Activated CD4-positive, alpha-beta T cell treated with anti-CD3 and anti-CD28 coated beads for 4 hours (primary cell): ENCODE results near the gene HIVEP3.
A peak's percentile ranks its signal among the peaks of the same experiment; 100 is the strongest.

ENCODE experiments used
- DNase-seq, 2 donors: peaks; one replicate each; pipeline ENCODE4 v3.0.0-alpha.2; 2020

HIVEP3 gene

DNA sequence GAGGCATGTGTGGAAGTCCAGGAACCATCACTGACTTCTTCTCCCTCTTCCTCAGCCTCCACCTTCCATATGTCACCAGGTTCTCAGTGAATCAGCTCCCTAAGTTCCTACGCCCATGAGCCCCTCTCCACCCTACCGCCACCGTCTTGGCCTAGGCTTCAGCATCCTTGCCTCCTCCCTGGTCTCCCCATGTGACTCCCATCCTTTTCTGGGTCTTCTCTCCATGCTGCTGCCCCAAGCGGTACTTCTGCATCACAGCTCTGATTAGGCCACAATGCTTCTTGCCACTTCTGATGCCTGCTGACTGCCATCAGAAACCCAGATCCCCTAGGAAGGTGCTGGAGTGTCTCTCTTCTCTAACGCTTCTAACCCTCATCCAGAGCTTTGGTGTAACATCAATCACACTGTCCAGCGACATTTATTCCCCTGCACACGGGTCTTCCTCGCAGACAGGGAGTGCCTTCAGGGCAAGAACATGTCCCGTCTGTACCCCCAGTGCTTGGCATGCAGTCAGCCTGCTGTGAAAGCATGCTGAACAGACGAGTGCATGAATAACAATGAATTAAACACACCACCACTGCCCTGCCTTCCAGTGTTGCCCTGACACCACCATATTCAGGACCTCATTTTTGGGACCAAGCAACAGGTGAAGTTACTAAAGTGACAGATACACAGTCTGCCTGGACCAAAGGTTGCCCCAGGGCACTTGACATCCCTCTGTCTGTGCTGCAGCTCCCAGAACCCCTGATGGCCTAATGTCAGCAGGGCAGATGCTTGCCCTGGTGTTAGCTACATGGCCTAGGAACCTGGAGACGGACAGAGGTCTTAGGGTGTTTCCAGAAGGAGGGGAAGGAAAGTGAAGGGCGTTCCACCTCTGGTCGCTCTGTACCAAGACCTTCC lies 275.6 kb downstream of the HIVEP3 start:
- DNase-seq, result no peak

DNA sequence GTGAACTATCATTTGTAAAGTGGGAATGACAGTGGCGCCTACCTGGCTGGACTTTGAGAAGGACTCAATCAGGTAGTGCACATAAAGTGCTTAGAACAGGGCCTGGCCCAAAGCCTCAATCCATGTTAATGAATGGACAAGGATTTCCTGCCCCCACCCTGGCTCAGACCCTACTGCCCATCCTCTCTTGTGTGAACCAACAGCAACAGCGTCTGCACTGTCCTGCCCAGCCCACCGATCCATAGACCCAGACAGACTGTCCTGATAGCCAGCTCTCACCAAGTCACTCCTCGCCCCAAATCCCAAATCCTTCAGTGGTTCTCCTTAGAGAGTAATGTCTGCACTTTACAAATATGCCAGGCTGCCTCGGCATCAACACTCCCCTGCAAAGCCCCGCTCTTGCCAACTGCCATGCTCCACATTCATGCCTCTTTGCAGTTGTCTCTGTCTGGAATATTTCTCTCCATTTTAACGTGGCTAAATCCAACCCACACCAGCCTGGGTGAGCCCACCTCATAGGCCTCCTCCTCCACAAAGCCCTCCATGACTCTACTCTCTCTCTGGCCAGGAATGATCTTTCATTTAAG lies 276.7 kb downstream of the HIVEP3 start:
- DNase-seq, result no peak

DNA sequence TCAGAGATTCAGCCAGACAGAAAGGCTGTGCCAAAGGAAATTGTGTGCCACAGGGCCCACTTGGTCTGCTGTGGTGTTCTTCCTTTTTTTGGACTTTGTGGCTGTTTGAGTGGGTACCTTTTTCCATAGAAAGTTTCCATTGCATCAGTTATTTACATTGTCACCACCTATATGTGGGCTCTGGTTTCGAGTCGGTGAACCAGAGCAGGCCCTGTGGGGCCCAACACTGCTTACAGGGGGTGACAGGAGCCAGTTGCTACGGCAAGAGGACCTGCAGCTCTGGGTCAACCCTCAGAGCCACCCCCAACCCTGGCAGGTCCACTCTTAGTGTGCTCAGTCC lies 277.3 kb downstream of the HIVEP3 start:
- peak in 1 of 2 donors; percentile 23 for DNase-seq

DNA sequence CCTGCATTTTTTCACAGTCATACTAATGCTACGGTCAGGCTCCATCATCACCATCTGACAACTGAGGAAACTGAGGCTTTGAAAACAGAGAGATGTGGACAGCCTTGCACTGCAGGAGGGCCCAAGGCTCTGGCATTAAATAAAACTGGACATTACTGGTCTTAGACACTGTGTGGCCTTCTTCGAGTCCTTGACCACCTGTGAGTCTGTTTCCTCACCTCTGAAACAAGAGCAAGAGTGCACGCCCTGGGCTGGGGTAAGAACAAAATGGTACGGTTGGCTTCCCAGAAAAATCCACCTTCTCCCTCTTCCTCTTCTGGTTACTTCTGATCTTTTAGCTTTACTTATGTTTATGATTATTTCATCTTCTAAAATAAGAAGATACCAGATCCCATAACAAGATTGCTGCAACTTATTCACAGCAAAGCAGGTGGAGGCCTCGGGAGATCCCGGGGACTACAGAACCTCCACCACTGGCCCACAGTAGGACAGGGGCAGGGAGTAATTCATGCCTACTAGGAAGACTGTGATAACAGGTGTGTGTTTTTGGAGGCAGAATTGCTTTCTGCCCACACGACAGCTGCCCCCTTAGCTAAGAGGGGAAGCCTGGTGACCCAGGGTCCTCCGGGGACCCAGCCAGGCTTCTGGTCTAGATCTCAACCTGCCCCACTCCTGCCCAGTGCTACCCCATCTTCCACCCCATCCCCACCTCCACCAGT lies 277.8 kb downstream of the HIVEP3 start:
- no peak for DNase-seq

DNA sequence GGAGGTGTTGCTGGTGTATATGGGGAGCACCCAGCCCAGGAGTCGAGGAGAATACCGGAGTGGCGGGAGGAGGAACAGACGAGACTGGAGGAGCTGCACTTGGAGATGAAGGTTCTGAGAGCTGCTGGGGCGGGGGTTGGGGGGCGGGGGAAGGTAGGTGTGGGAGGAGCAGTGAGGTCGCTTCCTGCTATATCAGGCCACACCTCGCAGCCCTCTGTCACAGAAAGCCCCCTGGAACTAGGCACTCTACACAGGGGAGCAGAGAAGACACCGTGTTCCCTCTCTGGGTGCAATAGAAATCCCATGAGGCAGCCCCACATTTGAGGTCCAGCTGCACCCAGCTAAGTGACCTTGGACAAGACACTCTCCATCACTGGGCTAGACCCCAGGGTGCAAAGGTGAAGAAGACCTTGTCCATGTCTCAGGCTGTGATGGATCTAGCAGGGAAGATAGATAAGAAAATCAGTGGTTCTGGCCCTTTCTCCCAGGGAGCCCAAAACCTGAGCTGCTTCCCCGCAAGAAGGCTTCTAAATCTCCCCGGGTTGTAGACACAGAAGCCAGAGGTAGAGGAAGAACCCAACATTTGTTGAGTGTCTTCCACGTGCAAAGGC lies 278.5 kb downstream of the HIVEP3 start:
- peak in 1 of 2 donors; percentile 27 for DNase-seq

DNA sequence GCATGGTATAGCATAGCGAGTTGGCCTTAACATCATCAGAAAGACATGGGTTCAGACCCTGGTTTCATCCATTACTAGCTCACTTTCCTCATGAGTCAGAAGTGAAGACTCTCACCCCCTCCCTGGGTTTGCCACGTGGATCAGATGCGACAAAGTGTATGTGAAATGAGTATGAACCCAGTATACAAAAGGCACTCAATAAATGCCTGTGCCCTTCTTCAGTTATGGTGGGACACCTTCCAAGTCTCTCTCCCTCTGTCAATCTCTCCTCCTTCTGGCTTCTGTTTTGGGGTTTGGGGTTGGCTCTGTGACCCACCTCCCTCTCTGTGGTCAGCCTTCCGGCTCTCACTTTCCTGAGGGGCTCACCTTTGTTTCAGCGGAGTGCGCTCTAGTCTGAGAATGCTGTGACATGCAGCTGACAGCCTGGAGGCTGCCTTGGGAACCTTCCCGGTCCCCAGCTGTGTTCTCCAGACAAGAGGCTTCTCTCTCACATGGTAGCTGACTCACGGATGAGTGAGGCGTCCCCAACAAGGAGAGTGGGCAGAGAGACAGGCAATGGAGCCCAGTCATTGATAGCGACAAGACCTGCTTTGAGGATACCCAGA lies 279.3 kb downstream of the HIVEP3 start:
- peak; percentile 39 to 57 for DNase-seq

DNA sequence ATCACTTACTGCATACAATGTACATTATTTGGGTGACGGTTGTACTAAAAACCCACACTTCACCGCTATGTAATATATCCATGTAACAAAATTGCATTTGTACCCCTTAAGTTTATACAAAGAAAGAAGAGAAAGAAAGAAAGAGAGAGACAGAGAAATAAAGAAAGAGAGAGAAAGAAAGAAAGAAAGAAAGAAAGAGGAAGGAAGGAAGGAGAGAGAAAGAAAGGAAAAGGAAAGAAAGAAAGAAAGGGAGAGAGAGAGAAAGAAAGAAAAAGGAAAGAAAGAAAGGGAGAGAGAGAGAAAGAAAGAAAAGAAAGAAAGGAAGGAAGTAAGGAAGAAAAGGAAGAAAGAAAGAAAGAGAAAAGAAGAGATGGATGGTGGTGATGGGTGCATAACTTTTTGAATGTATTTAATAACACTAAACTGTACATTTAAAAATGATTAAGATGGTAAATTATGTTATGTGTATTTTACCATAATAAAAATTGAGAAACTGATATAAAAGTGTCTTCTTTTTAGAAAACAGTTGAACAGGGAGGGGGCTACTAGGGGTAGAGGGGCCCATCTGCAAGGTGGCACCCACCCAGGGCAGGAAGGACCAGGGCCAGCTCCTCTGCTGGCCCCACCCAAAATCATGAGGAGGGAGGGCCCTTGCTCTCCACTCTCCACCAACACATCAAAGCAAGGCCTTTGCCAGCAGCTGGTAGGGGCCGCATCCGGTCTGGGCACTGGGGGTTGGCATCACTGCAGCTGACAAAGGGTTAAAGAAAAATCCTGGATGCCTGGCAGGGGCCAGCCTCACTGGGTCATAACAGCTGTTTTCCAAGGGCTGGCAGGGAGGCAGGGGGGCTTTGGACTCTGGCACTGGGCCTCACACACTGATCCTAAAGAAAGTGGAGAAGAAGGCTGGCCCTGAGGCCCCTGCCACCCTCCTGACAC lies 280.4 kb downstream of the HIVEP3 start:
- no peak for DNase-seq

DNA sequence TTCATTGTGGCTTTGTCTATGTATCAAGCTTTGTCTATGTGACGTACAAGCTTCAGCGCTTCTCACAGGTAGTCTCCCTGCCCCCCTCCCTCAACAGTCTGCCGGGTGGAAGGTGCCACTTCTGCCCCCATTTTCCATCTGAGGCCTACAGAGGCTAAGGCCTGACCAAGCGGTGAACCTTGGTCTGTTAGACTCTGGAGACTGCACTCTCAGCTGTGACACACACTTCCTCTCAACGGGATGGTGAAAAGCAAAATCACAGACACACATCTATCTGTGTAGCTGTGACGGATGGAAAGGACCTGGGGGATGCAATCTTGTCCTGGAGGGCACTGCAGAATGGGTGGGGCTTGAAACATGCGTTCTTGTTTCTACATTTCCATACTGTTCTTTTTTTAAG lies 281.4 kb downstream of the HIVEP3 start:
- DNase-seq, result no peak

DNA sequence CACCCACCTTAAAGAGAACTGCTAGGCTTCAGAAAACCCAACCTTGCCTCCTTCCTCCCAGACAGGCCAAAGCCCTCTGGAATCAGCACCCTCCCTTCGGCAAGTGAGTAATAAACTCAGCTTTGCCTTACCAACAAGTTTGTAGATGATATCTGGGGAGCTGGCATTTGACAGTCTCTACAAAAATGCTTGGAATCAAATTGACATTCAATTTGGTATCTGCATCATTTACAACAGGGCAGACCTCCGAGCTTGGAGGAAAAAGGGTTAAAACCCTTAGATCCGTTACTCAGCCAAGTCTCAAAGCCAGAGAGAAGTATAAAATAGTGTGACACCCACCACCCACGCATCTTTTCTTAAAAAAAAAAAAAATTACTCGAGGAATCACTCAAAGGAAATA lies 285.0 kb downstream of the HIVEP3 start:
- DNase-seq, result no peak

DNA sequence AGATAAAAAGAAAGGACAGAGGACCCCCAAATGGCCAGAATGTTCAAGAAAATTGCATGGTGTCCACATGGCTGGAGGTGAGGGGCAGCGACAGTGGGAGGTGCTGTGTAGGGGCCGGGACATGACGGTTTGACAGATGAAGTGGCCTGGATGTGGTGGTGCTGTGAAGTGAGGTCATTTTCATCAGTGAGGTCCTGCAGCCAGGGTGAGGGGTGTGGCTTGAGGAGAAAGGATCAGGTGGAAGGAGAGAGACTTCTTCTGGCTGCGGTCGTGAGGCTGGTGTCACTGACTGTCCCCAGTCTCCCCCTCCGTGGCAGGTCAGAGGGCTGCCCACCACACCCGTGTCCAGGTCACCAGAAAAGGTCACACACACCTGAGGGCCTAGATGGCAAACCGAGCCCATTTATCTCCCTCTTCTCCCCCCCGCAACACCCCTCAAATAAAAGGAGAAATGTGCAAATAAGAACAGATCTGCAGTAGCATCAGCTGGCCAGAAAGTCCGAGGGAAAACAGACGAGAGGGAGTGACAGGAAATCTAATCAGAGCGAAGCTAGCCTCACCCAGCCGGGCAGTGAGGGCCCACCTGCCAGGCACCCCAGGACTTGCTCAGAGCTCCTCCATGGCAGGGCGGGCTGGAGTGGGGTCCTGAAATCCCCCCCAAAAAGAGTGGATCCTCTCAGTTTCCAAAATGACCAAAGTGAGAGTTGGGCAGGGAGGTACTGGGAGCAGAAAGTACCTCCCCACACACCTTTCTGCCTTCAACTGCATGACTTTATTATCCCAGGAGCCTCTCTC lies 285.7 kb downstream of the HIVEP3 start:
- no peak for DNase-seq

DNA sequence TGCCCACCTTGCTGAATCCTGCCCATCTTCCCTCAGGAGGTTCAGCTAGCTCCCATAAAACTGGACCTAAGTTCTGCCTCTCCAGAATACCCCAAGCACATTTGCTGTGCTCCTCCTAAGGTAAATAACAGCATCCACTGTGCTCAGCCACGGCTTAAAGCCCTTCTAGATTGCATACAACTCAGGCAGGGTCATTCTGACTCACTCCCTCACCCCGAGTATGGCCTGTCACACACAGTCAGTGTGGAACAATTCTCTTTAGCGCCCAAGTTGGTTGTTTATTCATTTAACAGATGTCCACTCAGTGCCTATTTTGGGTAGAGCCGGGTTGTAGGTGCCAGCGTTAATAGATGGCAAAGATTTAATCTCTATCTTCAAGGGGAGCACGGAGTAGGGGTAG lies 286.8 kb downstream of the HIVEP3 start:
- no peak for DNase-seq

DNA sequence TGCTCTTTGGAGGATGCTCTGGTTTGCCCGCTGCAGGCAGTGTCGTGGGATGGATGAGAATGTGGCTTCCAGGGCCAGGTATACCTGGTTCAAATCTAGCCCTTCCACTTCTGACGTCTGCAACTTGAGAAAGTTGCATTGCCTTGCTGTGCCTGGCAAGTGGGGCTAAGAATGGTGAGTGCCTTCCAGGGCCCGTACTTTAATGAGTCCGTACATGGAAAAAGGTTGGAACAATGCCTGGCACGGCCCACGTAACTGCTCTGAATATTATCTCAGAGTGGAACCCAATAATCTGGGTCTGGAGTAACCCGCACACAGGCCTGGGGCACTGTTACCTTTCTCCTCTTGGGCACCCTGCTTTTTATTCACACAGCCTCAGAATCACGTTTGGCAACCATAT lies 287.6 kb downstream of the HIVEP3 start:
- no peak for DNase-seq

DNA sequence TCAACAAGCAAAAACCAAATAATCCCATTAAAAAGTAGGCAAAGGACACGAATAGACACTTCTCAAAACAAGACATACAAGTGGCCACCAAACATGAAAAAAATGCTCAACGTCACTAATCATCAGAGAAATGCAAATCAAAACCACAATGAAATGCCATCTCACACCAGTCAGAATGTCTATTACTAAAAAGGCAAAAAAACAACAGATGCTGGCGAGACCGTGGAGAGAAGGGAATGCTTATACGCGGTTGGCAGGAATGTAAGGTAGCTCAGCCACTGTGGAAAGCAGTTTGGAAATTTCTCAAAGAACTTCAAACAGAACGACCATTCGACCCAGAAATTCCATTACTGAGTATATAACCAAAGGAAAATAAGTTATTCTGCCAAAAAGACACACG lies 289.2 kb downstream of the HIVEP3 start:
- no peak for DNase-seq

DNA sequence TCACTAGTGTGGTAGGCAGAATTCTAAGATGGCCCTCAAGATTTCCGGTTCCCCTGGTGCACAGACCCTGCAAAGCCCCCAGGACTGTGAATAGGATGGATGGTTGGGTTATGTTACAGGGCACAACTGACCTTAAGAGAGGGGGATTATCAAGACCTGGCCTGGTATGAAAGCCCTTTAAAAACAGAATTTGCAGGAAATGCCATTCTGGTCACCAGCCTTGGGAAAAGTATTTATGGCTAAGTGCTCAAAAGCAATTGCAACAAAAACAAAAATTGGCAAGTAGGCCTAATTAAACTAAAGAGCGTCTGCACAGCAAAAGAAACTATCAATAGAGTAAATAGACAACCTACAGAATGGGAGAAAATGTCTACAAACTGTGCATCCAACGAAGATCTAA lies 289.6 kb downstream of the HIVEP3 start:
- no peak for DNase-seq

DNA sequence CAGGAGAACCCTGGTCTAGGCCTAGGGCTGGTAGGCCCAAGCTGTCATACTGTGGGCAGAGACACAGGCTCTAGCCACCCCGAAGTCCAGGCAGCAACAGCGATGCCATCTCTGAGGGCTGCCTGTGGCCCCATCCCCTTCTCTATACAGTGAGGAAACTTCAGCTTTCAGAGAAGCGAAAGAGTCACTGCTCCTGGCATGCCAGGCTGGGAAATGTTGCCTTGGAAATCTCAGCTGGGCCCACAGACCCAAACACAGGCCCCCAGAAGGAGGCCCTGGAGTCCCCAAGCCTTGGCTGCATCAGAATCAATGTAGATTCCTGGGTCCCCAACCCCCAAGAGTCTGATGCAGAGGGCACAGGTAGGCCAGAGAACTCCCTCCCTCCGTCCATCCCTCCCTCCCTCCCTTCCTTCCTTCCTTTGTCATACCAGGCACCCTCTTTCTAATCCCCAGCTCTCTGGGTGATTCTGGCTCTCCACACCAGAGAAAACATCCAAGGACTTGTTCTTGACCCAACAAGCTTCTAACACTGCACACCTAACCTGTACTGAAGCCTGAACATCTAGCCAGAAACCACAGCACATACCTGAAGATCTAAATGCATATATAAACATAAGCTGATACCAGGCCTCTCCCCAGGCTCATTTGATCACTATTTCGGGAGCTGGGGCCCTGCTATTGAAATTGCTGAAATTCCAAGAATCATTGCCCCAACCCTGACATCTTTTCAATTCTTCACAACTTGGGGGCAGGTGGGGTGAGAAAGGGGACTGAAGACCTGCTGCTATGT lies 291.0 kb downstream of the HIVEP3 start:
- DNase-seq, result no peak

DNA sequence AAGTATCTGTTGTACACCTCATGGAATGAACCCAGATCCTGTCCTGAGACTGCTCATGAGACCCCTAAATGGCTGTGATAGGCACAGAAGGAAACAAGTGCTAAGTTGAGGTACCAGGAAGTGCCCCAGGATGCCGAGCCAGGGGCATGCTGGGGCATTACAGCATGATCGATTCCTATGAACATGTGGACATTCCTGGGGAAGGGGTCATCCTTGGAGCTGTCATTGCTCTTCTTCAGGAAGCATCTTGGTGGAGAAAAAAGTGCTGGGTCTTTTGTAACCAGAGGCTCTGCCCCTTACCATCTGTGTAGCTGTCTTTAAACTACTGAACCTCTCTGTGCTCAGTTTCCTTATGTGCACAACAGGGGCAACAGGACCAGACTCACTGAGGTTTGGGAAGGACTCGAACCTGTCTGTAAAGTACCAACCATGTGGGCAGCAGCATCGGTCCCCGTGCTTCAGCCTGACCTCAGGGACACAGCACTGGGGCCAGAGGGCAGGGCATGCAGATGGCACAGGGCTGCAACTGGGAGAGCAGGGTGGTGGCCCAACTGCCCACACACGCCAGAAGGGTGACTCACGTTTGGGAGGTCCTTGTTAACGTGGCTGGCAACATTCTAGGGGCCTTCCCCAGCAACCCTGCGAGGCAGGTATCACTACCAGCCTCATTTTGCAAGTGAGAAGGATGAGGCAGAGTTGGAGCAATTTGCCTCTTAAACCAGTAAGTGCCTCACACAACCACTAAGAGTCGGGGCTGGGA lies 291.9 kb downstream of the HIVEP3 start:
- peak; percentile 25 to 46 for DNase-seq

DNA sequence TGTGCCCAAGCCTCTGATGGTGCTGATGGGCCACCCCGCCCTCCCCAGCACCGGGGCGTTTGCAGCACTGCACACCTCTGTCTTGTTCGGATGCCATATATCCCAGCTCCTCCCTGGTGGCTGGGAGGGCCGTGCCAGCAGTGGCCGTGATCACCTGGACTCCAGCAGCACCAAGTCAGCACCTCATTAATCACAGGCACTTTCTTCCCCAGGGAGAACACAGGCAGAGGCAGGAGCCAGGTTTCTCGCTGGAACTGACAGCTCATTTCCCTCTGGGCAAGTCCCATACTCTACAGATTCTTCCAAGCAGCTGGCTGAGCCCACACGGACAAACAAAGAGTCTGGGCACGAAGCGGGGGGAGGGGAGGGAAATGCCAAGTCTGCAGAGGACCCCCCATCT lies 292.6 kb downstream of the HIVEP3 start:
- no peak for DNase-seq

DNA sequence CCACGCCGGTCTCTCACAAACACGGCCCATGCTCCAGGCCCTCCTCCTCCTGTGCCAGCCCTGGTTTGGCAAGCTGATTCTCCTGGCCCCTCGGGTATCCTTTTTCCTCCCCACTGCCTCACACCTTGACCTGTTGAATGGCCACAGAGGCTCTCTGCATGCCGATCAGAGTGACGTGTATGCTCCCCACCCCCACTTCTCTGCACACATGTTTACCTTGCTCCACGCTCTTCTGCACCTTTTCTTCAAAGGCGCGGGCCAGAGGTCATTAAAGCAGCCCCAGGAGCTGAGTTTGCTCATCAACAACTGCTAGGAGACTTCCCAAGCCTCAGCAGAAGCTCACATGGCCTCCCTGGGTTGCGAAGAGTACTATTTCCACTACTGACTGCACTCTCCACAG lies 295.0 kb downstream of the HIVEP3 start:
- no peak for DNase-seq
